HepG2 (cell line): ENCODE results near the gene ZNF384. TPM values are rescaled to one million over a fixed set of nuclear protein-coding genes. Genes with fewer than 3 reads are reported as not detected.
A peak's percentile ranks its signal among the peaks of the same experiment; 100 is the strongest.

Experiments
- ATAC-seq: fragments of 200-7000 bp; cut with Tn5 transposase; 3 replicates; pipeline ENCODE4 v1.9.1; 2020; ENCODE audit warnings: mild to moderate bottlenecking, moderate library complexity
- BruUV-seq: library from RNA; stranded (reverse); fragments of 400-500 nt; replicated peaks from 2 replicates; lab custom pipeline; 2021; lab: Mats Ljungman, UMichigan
- CTCF ChIA-PET: fragments of 300-600 bp; formaldehyde crosslinking; extraction: SDS; loops from one replicate; lab custom pipeline; 2021; ENCODE audit warnings: low total read pairs, inconsistent platforms, low intra/inter-chr PET ratio; lab: Yijun Ruan, JAX
- POLR2A ChIA-PET: fragments of 350-600 bp; sonication (Branson Sonifier 250); formaldehyde crosslinking; loops from one replicate; lab custom pipeline; 2020; ENCODE audit warnings: antibody characterized with exemption, inconsistent platforms; lab: Yijun Ruan, JAX
- DNase-seq: peaks from one replicate; pipeline ENCODE4 v3.0.0-alpha.2; 2015; ENCODE audit warnings: low spot score
- FAIRE-seq: peaks from 3 replicates; lab custom pipeline; 2011; peaks lifted over from hg19 to GRCh38; lab: Jason Lieb, UNC
- H2AFZ ChIP-seq: one replicate; pipeline ENCODE4 v1.6.1; 2011; ENCODE audit warnings: low read length, inconsistent platforms
- H3K27ac ChIP-seq: fragments of 300-600 bp; 3 replicates; pipeline ENCODE4 v1.8.0; 2011; ENCODE audit warnings: mixed run types, mild to moderate bottlenecking, mixed read lengths, low read length, inconsistent platforms; ENCODE audit not compliant: insufficient read depth; ENCODE audit errors: extremely low read length
- H3K27me3 ChIP-seq, 2 experiments: fragments of 200-600 bp in 1 of 2; 2 replicates in 1 of 2; 3 replicates in 1 of 2; pipeline versions ENCODE4 v1.6.0 to v1.8.0; 2011; ENCODE audit warnings: low read length in 2 of 2, mild to moderate bottlenecking in 2 of 2, moderate library complexity in 2 of 2, inconsistent platforms in 1 of 2; ENCODE audit not compliant: insufficient read depth in 2 of 2, control insufficient read depth in 1 of 2
- H3K36me3 ChIP-seq, 2 experiments: fragments of 200-600 bp in 1 of 2; replicated peaks in 1 of 2; 2 replicates in 1 of 2; 3 replicates in 1 of 2; pipeline versions ENCODE4 v1.5.1 to v1.8.0; 2011; ENCODE audit warnings: low read length in 2 of 2, inconsistent platforms in 1 of 2; ENCODE audit not compliant: insufficient read depth in 2 of 2, control insufficient read depth in 1 of 2
- H3K4me1 ChIP-seq: 2 replicates; pipeline ENCODE4 v1.5.1; 2012; ENCODE audit warnings: low read length, inconsistent platforms; ENCODE audit not compliant: insufficient read depth
- H3K4me2 ChIP-seq: 2 replicates; pipeline ENCODE4 v1.6.0; 2011; ENCODE audit warnings: low read depth, low read length, inconsistent platforms
- H3K4me3 ChIP-seq, 3 experiments: fragments of 200-600 bp in 1 of 3; sonication (generic), shearing (Covaris generic) in 1 of 3; replicated peaks in 1 of 3; 2 replicates each; pipeline ENCODE4 v1.5.1; 2011 to 2016; ENCODE audit warnings: low read length in 3 of 3, inconsistent platforms in 2 of 3, low read depth in 2 of 3, mild to moderate bottlenecking in 2 of 3, control low read depth in 1 of 3, mixed read lengths in 1 of 3; ENCODE audit not compliant: insufficient read depth in 1 of 3
- H3K79me2 ChIP-seq: one replicate; pipeline ENCODE4 v1.6.1; 2011; ENCODE audit warnings: low read length, inconsistent platforms; ENCODE audit not compliant: insufficient read depth
- H3K9ac ChIP-seq: 2 replicates; pipeline ENCODE4 v1.6.0; 2011; ENCODE audit warnings: mild to moderate bottlenecking, low read depth, low read length, inconsistent platforms; ENCODE audit not compliant: insufficient read depth
- H3K9me3 ChIP-seq: 2 replicates; pipeline ENCODE4 v1.5.1; 2012; ENCODE audit warnings: mild to moderate bottlenecking, low read length
- H4K20me1 ChIP-seq: 2 replicates; pipeline ENCODE4 v1.6.0; 2011; ENCODE audit warnings: inconsistent platforms, mild to moderate bottlenecking, low read length, moderate library complexity; ENCODE audit not compliant: insufficient read depth
- BCL6 ChIP-seq: IDR thresholded peaks from 2 replicates; pipeline ENCODE4 v1.6.1; 2016; ENCODE audit warnings: missing genetic modification reagents, missing compliant biosample characterization
- JDP2 ChIP-seq: sonication (generic); formaldehyde crosslinking; IDR thresholded peaks from 2 replicates; pipeline ENCODE4 v1.8.1; 2022; ENCODE audit warnings: missing genetic modification reagents, borderline replicate concordance
- KLF15 ChIP-seq: sonication (generic); formaldehyde crosslinking; IDR thresholded peaks from 2 replicates; pipeline ENCODE4 v1.8.1; 2023; ENCODE audit warnings: borderline replicate concordance, mild to moderate bottlenecking, inconsistent platforms, missing genetic modification reagents, mixed read lengths
- PAWR ChIP-seq: sonication (generic); formaldehyde crosslinking; IDR thresholded peaks from 2 replicates; pipeline ENCODE4 v1.4.0; 2020; ENCODE audit warnings: missing genetic modification reagents, mild to moderate bottlenecking, borderline replicate concordance
- SRSF4 ChIP-seq: fragments of 200-400 bp; formaldehyde crosslinking; IDR thresholded peaks from one replicate; pipeline ENCODE4 v1.6.1; 2018; ENCODE audit warnings: mild to moderate bottlenecking, low read depth, low read length, moderate library complexity; ENCODE audit not compliant: poor library complexity, severe bottlenecking
- ZFAT ChIP-seq: sonication (generic); formaldehyde crosslinking; conservative IDR thresholded peaks from 2 replicates; pipeline ENCODE4 v1.8.1; 2023; ENCODE audit warnings: missing genetic modification reagents, inconsistent platforms
- ZFP1 ChIP-seq: IDR thresholded peaks from 2 replicates; pipeline ENCODE4 v1.6.1; 2016
- ZFX ChIP-seq: sonication (generic); formaldehyde crosslinking; IDR thresholded peaks from 2 replicates; pipeline ENCODE4 v1.4.0; 2020; ENCODE audit warnings: mild to moderate bottlenecking, low read depth, missing genetic modification reagents, moderate library complexity
- ZNF850 ChIP-seq: sonication (generic); formaldehyde crosslinking; conservative IDR thresholded peaks from 2 replicates; pipeline ENCODE4 v1.9.0; 2021; ENCODE audit warnings: mild to moderate bottlenecking, missing genetic modification reagents
- WGBS: methylation state at CpG from one replicate; pipeline ENCODE4 v1.1.6; 2017; ENCODE audit warnings: low lambda C conversion rate; 5-methylcytosine and 5-hydroxymethylcytosine counted together
- in situ Hi-C: cut with HindIII; loops from 2 replicates; pipeline ENCODE4 v1.10.0; 2017; ENCODE audit warnings: low pct_unique_long_range_greater_than_20kb; ENCODE audit not compliant: extremely low pct_ligation_motif_present
- intact Hi-C: fragments of 100-400 bp; cut with micrococcal nuclease; formaldehyde crosslinking; loops from one replicate; pipeline ENCODE4 v1.10.0; 2022; ENCODE audit not compliant: unreplicated experiment
- polyA plus RNA-seq, 8 experiments: library from polyadenylated mRNA; depleted of rRNA in 3 of 8; stranded (reverse) in 7 of 8; unstranded in 1 of 8; fragments of >200 nt; fragmentation: Illumina TruSeq in 4 of 8; extraction: Trizol in 4 of 8; gene quantifications; 2 replicates each; pipeline versions ENCODE4 v1.2.1 to v1.2.3, GENCODE V29; 2011 to 2016; ENCODE audit warnings: low read depth in 4 of 8, missing spikeins in 1 of 8, mixed read lengths in 1 of 8; ENCODE audit not compliant: insufficient read depth in 1 of 8
- total RNA-seq, 5 experiments: library from RNA; depleted of rRNA; stranded (reverse); fragments of >200 nt; fragmentation: Illumina TruSeq; extraction: Trizol; gene quantifications; 2 replicates each; pipeline ENCODE4 v1.2.3, GENCODE V29; 2016; ENCODE audit warnings: low read depth in 1 of 5
- TF ChIP-seq, protein P1 (sequence below): sonication (generic); formaldehyde crosslinking; IDR thresholded peaks from 2 replicates; pipeline ENCODE4 v1.4.0; 2020; ENCODE audit warnings: missing genetic modification reagents
- TF ChIP-seq, protein P2 (sequence below): sonication (generic); formaldehyde crosslinking; IDR thresholded peaks from 2 replicates; pipeline ENCODE4 v1.4.0; 2020; ENCODE audit warnings: missing genetic modification reagents, mild to moderate bottlenecking, borderline replicate concordance
- TF ChIP-seq, protein P3 (sequence below): sonication (generic); formaldehyde crosslinking; IDR thresholded peaks from 2 replicates; pipeline ENCODE4 v1.4.0; 2020; ENCODE audit warnings: missing genetic modification reagents

ZNF384 gene
- total and polyA plus RNA-seq, 2 of the 13 experiments (the other 11 are each of a cell fraction or from before 2014, with no cell fraction given), result 23.6 to 55.3 TPM

DNA sequence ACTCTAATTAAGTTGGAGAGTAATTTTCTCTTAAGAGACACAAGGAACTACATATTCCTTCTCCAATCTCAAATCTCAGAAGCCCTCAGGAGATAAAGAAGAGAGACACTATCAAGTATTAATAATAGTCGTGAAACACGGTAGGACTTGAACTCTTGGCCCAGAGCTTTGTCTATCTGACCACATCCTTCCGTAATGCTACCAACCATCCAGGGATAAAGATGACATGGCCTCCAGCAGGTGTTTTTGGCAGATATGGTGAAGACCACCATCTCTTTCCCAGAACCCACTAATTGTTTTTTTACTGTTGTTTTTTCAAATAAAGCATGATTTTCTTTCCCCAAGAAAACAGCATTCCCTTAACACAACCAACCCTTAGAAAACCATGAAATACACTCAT is 3.4 kb downstream of the ZNF384 start:
- Histone ChIP-seq H2AFZ (no peak overlapping the region), H3K4me2 (peak overlapping the region; percentile 10; the same call in 1 of the 2 replicates), H3K27ac (no peak overlapping the region), H3K4me1 (peaks cover 53% of the 10 kb centered on the region), H3K9me3 (no peaks in the 10 kb centered on the region), H4K20me1 (peaks cover 8% of the 10 kb centered on the region), H3K79me2 (peaks cover 75% of the 10 kb centered on the region), H3K4me3 (no peak overlapping the region), H3K27me3 (no peaks in the 10 kb centered on the region; a peak in 2 of 5 replicates), H3K9ac (no peak overlapping the region), H3K36me3 (peaks cover 0 to 6% of the 10 kb centered on the region in 2 experiments; a peak in 4 of 5 replicates)
- DNase-seq, result no peak
- WGBS, result 94% methylated on average over 3 of the region's 3 CpGs
- no peak for FAIRE-seq
- ATAC-seq, result no peak
- ChIA-PET CTCF (interaction anchor here (1.9 kb wide), 1 partner anchor 68 kb away, joined by 15 read pairs; no protein-coding TSS in a partner anchor), POLR2A (interaction anchor here (1.0 kb wide), 1 partner anchor 186 kb away, joined by 3 read pairs; no protein-coding TSS in a partner anchor)
- BruUV-seq, result no TSS peak
- intact Hi-C loops (loop anchor here (5.0 kb wide), 1 partner anchor 129 kb away; the partner anchor contains the start of gene IFFO1), in situ Hi-C loops (no loop called here)
- TF ChIP-seq ZFP1, result no peak
- no peak for TF ChIP-seq ZNF850
- TF ChIP-seq JDP2 (CRISPR knock-in tag), result no peak
- TF ChIP-seq PAWR (CRISPR knock-in tag), result no peak
- TF ChIP-seq SRSF4, result no peak
- TF ChIP-seq, protein P1, sequence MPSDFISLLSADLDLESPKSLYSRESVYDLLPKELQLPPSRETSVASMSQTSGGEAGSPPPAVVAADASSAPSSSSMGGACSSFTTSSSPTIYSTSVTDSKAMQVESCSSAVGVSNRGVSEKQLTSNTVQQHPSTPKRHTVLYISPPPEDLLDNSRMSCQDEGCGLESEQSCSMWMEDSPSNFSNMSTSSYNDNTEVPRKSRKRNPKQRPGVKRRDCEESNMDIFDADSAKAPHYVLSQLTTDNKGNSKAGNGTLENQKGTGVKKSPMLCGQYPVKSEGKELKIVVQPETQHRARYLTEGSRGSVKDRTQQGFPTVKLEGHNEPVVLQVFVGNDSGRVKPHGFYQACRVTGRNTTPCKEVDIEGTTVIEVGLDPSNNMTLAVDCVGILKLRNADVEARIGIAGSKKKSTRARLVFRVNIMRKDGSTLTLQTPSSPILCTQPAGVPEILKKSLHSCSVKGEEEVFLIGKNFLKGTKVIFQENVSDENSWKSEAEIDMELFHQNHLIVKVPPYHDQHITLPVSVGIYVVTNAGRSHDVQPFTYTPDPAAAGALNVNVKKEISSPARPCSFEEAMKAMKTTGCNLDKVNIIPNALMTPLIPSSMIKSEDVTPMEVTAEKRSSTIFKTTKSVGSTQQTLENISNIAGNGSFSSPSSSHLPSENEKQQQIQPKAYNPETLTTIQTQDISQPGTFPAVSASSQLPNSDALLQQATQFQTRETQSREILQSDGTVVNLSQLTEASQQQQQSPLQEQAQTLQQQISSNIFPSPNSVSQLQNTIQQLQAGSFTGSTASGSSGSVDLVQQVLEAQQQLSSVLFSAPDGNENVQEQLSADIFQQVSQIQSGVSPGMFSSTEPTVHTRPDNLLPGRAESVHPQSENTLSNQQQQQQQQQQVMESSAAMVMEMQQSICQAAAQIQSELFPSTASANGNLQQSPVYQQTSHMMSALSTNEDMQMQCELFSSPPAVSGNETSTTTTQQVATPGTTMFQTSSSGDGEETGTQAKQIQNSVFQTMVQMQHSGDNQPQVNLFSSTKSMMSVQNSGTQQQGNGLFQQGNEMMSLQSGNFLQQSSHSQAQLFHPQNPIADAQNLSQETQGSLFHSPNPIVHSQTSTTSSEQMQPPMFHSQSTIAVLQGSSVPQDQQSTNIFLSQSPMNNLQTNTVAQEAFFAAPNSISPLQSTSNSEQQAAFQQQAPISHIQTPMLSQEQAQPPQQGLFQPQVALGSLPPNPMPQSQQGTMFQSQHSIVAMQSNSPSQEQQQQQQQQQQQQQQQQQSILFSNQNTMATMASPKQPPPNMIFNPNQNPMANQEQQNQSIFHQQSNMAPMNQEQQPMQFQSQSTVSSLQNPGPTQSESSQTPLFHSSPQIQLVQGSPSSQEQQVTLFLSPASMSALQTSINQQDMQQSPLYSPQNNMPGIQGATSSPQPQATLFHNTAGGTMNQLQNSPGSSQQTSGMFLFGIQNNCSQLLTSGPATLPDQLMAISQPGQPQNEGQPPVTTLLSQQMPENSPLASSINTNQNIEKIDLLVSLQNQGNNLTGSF (CRISPR knock-in tag), result no peak
- TF ChIP-seq KLF15, result no peak
- TF ChIP-seq ZFAT (CRISPR knock-in tag), result no peak
- TF ChIP-seq BCL6 (CRISPR knock-in tag), result no peak
- no peak for TF ChIP-seq ZFX (CRISPR knock-in tag)
- TF ChIP-seq, protein P2, sequence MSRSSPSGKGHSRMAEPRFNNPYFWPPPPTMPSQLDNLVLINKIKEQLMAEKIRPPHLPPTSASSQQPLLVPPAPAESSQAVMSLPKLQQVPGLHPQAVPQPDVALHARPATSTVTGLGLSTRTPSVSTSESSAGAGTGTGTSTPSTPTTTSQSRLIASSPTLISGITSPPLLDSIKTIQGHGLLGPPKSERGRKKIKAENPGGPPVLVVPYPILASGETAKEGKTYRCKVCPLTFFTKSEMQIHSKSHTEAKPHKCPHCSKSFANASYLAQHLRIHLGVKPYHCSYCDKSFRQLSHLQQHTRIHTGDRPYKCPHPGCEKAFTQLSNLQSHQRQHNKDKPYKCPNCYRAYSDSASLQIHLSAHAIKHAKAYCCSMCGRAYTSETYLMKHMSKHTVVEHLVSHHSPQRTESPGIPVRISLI, result no peak
- TF ChIP-seq, protein P3, sequence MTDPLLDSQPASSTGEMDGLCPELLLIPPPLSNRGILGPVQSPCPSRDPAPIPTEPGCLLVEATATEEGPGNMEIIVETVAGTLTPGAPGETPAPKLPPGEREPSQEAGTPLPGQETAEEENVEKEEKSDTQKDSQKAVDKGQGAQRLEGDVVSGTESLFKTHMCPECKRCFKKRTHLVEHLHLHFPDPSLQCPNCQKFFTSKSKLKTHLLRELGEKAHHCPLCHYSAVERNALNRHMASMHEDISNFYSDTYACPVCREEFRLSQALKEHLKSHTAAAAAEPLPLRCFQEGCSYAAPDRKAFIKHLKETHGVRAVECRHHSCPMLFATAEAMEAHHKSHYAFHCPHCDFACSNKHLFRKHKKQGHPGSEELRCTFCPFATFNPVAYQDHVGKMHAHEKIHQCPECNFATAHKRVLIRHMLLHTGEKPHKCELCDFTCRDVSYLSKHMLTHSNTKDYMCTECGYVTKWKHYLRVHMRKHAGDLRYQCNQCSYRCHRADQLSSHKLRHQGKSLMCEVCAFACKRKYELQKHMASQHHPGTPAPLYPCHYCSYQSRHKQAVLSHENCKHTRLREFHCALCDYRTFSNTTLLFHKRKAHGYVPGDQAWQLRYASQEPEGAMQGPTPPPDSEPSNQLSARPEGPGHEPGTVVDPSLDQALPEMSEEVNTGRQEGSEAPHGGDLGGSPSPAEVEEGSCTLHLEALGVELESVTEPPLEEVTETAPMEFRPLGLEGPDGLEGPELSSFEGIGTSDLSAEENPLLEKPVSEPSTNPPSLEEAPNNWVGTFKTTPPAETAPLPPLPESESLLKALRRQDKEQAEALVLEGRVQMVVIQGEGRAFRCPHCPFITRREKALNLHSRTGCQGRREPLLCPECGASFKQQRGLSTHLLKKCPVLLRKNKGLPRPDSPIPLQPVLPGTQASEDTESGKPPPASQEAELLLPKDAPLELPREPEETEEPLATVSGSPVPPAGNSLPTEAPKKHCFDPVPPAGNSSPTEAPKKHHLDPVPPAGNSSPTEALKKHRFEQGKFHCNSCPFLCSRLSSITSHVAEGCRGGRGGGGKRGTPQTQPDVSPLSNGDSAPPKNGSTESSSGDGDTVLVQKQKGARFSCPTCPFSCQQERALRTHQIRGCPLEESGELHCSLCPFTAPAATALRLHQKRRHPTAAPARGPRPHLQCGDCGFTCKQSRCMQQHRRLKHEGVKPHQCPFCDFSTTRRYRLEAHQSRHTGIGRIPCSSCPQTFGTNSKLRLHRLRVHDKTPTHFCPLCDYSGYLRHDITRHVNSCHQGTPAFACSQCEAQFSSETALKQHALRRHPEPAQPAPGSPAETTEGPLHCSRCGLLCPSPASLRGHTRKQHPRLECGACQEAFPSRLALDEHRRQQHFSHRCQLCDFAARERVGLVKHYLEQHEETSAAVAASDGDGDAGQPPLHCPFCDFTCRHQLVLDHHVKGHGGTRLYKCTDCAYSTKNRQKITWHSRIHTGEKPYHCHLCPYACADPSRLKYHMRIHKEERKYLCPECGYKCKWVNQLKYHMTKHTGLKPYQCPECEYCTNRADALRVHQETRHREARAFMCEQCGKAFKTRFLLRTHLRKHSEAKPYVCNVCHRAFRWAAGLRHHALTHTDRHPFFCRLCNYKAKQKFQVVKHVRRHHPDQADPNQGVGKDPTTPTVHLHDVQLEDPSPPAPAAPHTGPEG (CRISPR knock-in tag), result no peak
